HG03558 (cell line): ENCODE results near the gene NOTUM.
A peak's percentile ranks its signal among the peaks of the same experiment; 100 is the strongest.

Experiments
- ATAC-seq: cut with Tn5 transposase; IDR thresholded peaks from one replicate; pipeline ENCODE4 v1.9.1; 2021; ENCODE audit warnings: moderate number of reproducible peaks; ENCODE audit not compliant: unreplicated experiment; ENCODE audit errors: extremely low read depth

Gene NOTUM

DNA sequence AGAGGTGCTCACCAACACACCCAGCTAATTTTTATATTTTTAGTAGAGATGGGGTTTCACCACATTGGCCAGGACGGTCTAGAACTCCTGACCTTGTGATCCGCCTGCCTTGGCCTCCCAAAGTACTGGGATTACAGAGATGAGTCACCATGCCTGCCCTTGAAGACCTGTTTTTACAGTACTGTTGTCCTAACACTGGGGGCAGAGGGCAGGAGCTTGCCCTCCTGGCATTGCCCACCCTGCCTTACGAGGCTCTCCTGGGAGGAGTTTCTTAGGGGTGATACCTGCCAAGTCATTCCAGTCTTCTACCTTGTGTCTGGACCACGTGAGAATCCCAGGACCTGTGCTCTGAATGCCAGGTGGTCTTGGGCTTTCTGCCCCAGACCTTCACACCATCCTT lies 19.1 kb upstream of the NOTUM start:
- ATAC-seq: no peak

DNA sequence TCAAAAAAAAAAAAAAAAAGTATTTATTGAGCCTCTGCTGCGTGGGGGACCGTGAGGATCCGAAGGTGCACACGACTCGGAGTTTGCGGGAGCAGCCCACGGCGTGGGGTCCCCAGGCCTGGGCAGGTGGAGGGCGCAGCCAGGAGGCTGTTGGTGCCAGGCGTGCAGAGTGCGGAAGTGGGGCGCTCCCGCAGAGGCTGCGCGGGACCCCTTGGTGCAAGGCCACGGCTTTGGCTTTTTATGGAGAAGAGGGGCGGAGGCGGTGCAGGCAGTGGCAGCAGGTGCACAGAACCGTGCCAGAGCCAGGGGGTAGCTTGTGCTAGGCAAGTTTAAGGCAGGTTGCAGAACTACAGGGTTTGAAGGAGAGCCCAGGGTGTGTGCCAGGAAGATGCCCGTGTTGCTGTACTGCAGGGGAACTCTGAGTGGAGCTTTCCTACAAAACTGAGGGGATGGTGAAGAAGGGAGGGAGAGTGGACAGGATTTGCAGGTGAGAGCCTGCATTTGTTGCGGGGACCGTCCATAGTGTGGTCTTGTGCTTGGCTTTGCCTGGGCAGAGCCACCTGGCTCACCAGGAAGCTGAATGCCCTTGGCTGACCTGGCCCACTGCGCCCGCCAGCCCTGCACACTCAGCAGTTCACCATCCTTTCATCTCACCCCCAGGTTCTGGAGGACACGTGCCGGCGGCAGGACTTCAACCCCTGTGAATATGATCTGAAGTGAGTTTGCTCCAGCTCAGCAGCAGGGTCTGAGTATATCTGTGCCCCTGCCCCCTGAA lies 17.7 kb upstream of the NOTUM start:
- ATAC-seq: no peak

DNA sequence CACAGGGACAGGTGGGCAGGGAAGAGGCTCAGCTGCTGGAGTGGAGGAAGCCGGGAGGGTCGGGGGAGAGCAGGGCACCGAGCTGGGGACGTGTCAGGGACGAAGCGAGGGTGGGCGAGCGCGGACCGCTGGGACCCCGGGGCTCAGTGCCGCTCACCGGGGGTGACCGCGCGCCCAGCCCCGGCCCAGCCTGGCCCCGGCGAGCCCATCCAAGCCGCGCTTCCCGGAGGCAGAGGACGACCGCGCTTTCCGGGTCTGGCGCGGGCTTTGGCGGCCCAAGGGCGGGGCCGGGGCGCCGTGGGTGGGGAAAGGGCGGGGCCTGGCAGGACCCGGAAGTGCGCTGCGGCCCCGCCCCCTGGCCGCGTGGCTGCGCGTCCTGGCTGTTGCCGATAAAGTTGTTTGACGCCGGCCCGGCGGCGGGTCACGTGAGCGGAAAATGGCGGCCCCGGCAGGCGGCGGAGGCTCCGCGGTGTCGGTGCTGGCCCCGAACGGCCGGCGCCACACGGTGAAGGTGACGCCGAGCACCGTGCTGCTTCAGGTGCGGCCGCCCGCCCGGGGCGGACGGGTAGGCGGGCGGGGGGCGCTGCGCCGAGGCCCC lies 16.3 kb upstream of the NOTUM start, which contains the start of gene ASPSCR1:
Gene ASPSCR1 (plus strand): TSS at position 419 of the 598 bp plus-strand sequence. CDS start 18 bp downstream, at position 437.
- ATAC-seq: peak; percentile 53

DNA sequence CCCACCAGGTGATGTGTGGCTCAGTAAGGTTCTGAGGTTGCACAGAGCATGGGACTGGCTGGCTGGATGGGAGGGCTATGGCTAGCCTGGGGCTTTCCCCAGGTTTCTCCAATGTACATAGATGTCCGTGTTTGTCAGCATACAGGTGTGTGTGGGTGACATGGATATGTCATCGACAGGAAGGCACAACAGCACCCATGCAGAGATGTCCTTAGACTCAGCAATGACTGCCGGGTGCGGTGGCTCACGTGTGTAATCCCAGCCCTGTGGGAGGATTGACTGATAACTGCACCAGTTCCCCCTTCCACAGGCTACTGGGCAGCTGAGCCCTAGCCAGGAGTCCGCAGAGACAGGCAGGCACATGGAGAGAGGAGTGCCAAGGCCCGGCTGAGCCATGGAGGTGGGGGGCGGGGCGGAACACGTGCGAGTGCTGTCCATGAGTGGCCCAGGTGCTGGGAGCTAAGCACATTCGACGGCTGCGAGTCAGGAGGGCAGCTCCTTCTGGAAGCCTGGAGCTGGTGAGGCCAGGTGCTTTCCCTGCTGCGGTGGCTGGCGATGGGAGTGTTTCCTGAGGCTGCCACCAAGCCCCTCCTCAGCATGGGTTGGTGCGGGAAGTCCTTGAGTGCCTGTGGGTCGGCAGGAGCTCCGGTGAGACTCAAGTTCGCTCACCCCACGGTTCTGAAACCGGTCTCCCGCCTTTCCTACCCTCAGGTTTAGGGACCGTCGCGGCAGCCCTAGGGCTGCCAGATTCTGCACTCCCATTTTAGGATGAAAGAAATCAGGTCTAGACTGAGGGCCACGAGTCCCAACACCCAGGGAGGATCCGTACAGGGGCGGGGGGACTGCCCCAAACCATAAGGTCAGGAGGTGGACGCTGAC lies 15.6 kb upstream of the NOTUM start:
- no peak for ATAC-seq

DNA sequence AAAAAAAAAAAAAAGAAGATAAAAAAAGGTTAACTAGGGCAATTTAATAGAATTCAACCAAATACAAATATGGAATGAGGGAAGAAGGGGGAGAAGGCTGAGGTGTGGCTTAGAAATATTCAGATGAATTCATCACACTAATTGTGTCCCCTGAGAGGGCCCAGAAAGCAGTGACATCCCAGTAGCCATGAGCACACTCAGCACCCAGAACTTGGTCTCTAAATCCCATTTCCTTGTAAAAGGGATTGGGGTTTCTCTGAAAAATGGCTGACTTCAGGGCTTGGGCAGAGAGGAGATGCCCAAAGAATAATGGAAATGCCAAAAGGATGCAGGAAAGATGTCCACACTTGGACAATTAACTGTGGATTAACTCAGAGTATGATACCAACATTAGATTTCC lies 12.4 kb upstream of the NOTUM start:
- no peak for ATAC-seq

DNA sequence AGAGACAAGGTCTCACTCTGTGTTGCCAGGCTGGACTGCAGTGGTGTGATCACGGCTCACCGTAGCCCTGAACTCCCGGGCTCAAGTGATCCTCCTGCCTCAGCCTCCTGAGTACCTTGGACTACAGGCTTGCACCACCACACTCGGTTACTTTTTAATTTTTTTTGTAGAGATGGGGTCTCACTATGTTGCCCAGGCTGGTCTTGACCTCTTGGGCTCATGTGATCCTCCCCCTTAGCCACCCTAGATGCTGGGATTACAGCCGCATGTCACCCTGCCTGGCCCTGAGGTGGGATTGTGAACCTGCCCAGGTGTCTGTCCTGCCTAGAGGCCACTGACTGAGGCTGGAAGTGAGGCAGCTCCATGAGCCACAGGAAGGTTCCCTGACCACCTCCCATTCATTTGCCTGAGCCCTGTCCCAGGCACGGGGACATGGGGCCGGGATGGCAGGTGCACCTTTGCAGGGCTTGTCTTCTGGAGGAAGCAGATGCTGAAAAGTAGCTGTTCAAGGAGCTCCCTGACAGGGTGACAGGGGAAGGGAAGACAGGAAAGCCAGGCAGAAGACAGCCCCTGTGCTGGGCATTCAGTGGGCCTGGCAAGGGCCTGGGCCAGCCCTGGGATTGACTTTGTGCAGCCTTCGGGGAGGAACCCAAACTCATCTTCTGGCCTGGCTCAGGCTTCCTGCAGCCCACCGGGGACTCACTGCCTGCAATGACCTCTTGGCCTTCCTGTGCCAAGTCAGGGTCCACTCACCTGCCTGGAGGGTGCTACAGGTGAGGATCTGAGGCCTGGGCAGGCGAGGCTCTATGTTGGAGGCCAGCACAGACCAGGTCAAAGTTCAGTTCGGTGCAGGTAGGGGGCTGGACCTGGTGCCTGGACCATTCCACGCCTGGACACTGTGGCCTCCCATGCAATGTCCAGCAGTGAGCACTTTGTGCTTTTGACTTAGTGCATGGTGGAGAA lies 8.1 kb upstream of the NOTUM start:
- no peak for ATAC-seq

DNA sequence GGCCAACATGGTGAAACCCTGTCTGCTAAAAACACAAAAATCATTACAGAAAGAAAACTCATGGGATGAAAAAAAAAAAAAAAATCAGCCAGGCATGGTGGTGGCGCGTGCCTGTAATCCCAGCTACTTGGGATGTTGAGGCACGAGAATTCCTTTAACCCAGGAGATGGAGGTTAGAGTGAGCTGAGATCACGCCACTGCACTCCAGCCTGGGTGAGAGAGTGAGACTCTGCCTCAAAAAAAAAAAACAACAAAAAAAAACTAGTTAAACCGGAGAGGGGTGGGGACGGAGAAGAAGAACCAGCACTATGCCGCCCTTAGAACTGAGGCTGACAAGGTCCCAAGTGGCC lies 7.4 kb upstream of the NOTUM start:
- ATAC-seq: no peak

DNA sequence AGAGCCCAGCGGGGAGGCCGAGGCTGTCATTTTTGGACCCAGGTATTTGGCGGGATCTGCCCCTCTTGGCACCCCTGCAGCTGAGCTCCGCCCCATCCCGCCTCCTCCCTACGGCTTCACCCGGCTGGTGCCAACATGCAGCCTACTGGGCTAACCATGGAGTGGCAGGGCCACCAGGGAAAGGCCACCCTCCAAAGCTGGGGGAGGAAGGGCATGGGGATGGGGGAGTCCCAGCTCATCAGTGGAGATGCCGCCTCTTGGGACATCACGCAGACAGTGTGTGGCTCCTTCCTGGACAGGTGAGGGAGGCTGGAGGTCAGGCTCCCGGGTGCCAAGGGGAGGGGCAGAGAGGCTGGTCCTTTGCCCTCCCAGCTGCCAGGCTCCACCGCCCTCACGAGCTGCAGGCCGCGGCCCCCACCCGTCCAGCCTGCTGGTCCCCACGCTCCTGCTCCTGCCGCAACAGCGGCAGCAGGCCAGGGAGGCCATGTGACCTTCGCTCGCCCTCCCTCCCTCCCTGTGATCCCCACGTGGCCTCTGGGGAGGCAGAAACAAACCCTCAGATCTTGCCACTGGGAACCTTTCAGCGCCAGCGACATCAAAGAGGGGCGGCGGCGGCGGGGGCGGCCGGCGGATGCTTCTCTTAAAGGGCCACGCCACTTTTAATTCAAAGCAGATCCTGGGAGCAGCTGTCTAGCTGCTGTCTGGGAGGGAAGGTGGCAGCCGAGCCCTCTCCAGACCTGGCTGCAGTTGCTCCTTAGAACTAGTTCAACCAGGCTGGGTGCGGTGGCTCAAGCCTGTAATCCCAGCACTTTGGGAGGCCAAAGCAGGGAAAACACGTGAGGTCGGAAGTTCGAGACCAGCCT lies 6.8 kb upstream of the NOTUM start:
- no peak for ATAC-seq

DNA sequence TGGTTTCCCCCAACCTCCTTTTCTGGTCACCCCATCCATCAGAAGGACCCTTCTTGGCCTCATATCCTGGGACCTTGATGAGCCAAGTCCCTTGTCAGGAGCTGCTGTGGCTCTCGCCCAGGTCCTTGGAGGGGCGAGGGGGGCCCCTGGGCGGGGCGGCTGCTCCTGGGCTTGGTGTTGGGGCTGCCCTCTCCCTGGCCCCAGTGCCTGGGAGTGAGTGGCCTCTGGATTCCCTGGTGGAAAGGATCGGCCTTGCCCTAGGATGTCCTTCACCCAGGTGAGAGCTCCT lies 6.2 kb upstream of the NOTUM start:
- ATAC-seq: no peak

DNA sequence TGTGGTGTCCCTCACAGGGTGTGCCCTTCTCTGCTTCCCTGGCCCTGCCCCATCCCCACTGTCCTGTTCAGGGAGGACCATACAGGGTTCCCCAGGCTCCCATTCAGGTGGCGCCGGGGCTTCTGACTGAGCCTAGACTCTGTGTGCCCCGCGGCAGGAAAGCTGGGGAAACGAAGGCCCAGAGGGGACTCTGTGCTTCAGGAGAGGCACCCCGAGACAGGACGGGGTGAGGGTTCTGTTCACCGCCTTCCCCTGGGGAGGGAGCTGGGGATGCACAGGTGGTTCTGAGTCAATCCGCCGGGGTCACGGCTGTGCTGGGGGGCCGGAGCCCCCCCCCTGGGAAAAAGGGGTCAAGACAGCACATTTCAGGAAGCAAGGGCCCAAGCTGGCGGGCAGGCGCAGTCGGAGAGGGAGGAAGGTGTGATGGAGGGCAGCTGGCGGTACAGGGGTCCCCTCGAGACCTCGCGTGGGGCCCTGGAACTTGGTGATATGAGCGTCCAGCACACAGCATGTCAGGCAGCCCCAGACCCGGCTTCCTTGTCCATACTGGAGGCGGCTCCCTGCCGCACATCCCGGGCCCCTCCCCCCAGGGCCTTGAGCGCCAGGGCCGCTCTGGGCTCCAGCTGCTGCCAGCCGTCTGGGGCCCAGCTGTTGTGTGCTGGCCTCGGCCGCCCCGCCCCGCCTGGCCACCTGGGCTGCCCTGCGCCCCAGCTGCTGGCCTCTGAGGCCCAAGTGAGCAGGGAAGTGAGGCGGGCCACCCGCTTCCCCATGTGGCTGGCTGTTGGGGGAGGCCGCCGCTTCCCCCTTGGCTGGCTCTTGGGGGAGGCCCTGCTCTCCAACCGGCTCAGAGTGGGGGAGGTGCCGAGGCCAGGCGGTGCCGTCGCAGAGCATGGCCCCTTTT lies 5.6 kb upstream of the NOTUM start:
- no peak for ATAC-seq

DNA sequence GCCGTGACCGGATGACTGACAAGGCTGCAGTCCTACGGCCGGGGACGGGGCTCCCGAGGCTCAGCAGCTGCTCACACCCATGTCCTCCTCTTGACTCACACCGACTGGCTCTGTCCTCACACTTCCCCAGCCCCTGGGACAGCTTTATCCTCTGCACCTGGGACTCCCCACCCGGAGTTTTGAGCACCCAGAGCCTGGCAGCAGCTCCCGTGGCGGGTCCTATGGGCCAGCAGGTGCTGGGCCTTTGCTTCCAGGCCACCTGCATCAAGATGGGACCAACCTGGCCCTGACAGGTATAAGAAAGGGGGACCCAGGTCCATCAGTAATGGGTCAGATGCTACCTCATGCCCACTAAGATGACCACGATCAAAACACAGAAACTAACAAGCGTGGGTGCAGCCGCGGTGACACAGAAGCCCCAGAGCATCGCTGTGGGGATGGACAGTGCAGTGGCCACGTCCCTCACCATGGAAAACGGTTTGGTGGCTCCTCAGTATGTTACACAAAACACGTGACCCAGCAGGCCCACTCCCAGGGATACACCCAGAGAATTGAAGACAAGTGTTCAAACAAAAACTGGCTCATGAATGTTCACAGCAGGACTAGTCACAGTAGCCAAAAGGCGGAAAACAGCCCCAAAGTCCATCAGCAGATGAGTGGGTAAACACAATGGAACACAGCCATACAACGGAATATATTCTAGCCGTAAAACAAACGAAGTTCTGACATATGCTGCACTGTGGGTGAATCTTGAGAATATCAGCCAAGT lies 3.3 kb upstream of the NOTUM start:
- no peak for ATAC-seq

DNA sequence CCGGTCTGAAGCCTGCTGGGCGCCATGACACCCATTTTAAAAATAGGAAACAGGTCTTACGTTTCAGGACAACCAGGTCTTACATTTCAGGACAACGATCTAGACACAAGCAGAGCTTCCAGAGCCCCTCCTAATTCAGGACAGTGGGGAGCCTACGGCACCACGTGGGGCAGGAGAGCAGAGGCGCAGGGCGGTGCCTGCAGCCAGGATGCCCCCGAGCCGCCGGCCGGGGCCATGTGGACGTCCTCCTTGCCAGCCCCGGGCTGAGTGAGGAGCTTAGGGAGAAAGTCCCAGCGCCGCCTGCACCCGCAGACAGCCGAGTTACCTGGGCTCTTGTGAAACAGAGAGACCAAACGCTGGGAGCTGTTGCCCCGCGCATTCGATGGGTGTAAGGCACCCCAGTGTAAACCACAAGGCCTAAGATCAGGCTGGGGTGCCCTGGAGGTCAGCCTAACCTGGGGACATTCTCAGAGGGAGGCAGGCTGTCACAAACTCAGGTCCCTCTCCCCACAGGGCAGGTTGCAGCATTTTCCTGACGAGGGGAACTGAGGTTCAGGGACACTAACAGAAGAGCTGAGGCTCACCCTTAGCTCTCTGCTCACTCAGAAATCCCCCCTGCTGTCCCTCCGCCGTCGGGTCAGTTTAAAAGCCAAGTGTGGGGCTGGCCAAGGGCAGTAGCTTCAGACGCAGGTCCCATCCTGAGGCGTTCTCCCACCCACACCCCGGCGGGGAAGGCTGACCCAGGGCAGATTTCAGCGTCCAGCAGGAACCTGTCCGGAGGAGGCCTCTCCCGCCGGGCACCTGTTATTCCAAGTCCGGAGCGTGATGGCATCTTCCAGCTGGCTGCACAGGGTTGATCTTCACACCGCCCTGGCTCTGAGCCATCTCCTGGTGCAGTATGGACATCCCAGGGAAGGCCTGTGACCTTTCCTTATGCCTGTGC lies 1.8 kb upstream of the NOTUM start:
- no peak for ATAC-seq

DNA sequence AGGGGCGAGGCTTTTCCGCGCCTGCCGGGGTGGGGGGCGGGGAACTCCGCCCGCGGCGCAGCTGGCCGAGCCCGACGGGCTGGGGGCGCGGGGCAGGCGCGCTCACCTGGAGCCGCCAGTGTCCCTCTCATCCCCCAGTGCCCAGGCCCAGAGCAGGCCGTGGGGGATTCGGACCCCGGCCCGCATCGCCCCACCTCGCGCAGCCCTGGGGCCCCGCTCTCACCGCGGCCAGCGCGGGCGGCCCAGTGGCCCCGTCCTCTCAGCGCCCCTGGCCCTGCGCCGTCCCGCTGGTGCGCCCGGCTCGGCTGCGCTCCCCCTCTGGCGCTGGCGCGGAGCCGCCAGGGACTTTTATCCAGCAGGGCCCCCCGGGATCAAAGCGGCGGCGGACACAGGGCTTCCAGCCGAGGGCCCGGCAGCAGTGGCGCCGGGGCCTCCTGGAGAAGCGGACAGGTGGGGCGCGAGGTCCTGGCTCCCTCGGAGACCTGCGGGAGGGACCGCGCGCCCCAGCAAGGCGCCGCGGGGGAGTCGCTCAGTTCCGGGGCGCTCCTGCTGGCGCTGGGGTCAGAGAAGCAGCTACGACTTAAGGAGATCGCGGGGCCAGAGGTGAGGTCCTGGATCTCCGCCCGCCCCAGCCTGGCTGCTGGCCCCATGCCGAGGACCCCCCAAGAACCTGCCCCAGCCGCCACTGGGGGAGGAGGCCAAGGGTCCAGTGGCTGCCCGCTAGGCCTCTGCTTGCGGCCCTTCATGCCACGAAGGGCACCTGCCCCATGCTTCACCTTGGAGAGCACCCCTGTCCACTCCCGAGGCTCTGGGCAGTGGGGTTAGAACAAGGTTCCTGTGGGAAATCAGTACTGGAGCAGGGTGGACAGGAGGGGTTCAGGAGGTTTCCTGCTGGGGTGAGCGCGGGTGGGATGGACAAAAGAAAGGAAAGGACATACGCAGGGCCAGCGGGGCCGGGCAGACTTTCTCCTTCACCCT lies 823 bp upstream of the NOTUM start:
- ATAC-seq: no peak

DNA sequence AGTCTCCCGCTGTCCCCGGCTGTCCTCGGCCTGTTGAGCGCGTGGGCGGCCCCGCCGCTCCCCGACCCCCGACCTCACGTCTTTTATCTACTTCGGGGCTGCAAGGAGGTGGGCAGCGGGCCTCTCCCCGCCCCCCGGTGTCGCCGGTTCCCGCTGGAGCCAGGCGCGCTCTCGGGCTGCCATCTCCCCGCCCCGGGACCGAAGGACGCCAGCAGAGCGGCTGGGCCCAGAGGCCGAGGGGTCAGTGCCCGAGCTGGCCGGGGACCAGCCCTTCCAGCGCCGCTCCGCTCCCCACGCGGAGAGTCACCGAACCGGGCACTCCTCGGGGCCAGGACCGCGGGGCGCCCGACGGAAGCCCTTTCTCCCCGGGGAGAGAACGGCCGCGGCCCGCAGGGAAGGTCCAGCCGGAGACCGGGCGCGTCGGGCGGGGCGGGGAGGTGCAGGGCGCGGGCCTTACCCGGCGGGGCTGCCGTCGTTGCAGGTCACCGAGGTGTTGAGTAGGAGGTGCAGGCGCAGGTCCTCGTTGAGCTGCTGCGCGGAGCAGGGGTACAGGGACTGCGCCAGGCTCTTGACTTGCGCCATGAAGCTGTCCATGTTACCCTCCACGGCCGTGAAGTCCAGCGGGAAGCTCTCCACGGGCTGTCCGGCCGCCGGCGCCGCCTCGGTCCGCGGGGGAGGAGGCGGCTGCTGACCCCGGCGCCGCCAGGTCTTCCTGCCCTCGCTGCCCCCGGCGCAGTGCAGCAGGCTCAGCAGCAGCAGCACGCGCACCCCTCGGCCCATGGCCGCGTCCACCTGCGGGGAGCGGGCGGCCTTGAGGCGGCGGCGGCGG lies 643 bp downstream of the NOTUM start:
- no peak for ATAC-seq
